WTC11 (cell line): ENCODE results near the gene FAM234A.
"Not testable (repeated sequence)": the region's sequence is repeated elsewhere in the genome, so short reads cannot be mapped to it uniquely, and the experiment has no call there.

Source experiments
- ATF3 ChIP-seq: sonication (generic); formaldehyde crosslinking; conservative IDR thresholded peaks from 2 replicates; pipeline ENCODE4 v1.8.1; 2022; ENCODE audit warnings: mild to moderate bottlenecking, missing genetic modification reagents
- ELF4 ChIP-seq: sonication (generic); formaldehyde crosslinking; IDR thresholded peaks from 2 replicates; pipeline ENCODE4 v1.8.1; 2022; ENCODE audit warnings: low read depth, mild to moderate bottlenecking, moderate library complexity, missing genetic modification reagents
- KAT7 ChIP-seq: sonication (generic); formaldehyde crosslinking; IDR thresholded peaks from 2 replicates; pipeline ENCODE4 v1.8.1; 2023; ENCODE audit warnings: missing genetic modification reagents, mild to moderate bottlenecking, borderline replicate concordance
- NR3C1 ChIP-seq: sonication (generic); formaldehyde crosslinking; conservative IDR thresholded peaks from 2 replicates; pipeline ENCODE4 v1.8.1; 2023; ENCODE audit warnings: low read depth, mild to moderate bottlenecking, missing genetic modification reagents
- RELA ChIP-seq: sonication (generic); formaldehyde crosslinking; IDR thresholded peaks from 2 replicates; pipeline ENCODE4 v1.8.1; 2022; ENCODE audit warnings: missing genetic modification reagents, mild to moderate bottlenecking, borderline replicate concordance
- SMAD4 ChIP-seq: sonication (generic); formaldehyde crosslinking; IDR thresholded peaks from 2 replicates; pipeline ENCODE4 v1.8.0; 2022; ENCODE audit warnings: mild to moderate bottlenecking, missing genetic modification reagents
- SP1 ChIP-seq: sonication (generic); formaldehyde crosslinking; conservative IDR thresholded peaks from 2 replicates; pipeline ENCODE4 v1.8.1; 2022; ENCODE audit warnings: missing genetic modification reagents
- ZNF232 ChIP-seq: sonication (generic); formaldehyde crosslinking; IDR thresholded peaks from 2 replicates; pipeline ENCODE4 v1.8.0; 2022; ENCODE audit warnings: mild to moderate bottlenecking, missing genetic modification reagents
- TF ChIP-seq, protein P1 (sequence below): fragments of 200-600 bp; IDR thresholded peaks from 2 replicates; pipeline ENCODE4 v1.8.0; 2022; ENCODE audit warnings: antibody characterized with exemption
- TF ChIP-seq, protein P2 (sequence below): sonication (generic); formaldehyde crosslinking; IDR thresholded peaks from 2 replicates; pipeline ENCODE4 v1.8.0; 2022; ENCODE audit warnings: mild to moderate bottlenecking, missing genetic modification reagents
- TF ChIP-seq, protein P3 (sequence below): sonication (generic); formaldehyde crosslinking; IDR thresholded peaks from 2 replicates; pipeline ENCODE4 v1.8.1; 2023; ENCODE audit warnings: mild to moderate bottlenecking, missing genetic modification reagents, moderate library complexity

GRCh38 chr16:267562-267961 is 32.9 kb downstream of the FAM234A start:
- TF ChIP-seq KAT7 (CRISPR knock-in tag); SP1 (CRISPR knock-in tag); RELA (CRISPR knock-in tag); ATF3 (CRISPR knock-in tag); ELF4; ZNF232; SMAD4 (CRISPR knock-in tag); NR3C1 (CRISPR knock-in tag): not testable (repeated sequence)
- TF ChIP-seq, protein P1, sequence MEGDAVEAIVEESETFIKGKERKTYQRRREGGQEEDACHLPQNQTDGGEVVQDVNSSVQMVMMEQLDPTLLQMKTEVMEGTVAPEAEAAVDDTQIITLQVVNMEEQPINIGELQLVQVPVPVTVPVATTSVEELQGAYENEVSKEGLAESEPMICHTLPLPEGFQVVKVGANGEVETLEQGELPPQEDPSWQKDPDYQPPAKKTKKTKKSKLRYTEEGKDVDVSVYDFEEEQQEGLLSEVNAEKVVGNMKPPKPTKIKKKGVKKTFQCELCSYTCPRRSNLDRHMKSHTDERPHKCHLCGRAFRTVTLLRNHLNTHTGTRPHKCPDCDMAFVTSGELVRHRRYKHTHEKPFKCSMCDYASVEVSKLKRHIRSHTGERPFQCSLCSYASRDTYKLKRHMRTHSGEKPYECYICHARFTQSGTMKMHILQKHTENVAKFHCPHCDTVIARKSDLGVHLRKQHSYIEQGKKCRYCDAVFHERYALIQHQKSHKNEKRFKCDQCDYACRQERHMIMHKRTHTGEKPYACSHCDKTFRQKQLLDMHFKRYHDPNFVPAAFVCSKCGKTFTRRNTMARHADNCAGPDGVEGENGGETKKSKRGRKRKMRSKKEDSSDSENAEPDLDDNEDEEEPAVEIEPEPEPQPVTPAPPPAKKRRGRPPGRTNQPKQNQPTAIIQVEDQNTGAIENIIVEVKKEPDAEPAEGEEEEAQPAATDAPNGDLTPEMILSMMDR = not testable (repeated sequence)
- TF ChIP-seq, protein P2, sequence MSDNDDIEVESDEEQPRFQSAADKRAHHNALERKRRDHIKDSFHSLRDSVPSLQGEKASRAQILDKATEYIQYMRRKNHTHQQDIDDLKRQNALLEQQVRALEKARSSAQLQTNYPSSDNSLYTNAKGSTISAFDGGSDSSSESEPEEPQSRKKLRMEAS (CRISPR knock-in tag) = not testable (repeated sequence)
- TF ChIP-seq, protein P3, sequence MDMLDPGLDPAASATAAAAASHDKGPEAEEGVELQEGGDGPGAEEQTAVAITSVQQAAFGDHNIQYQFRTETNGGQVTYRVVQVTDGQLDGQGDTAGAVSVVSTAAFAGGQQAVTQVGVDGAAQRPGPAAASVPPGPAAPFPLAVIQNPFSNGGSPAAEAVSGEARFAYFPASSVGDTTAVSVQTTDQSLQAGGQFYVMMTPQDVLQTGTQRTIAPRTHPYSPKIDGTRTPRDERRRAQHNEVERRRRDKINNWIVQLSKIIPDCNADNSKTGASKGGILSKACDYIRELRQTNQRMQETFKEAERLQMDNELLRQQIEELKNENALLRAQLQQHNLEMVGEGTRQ (CRISPR knock-in tag) = not testable (repeated sequence)
